DOHH2 (cell line): Measurements from ENCODE around the gene PHF21A.

Experiments used
- EZH2phosphoT487 ChIP-seq: fragments of 200-600 bp; sonication (generic); IDR thresholded peaks from 2 replicates; pipeline ENCODE4 v1.6.1; 2017; ENCODE audit warnings: borderline replicate concordance, mild to moderate bottlenecking, antibody characterized with exemption, low read length, moderate library complexity, mixed read lengths
- TF ChIP-seq, protein P1 (sequence below): fragments of 200-600 bp; sonication (generic); IDR thresholded peaks from one replicate; pipeline ENCODE4 v1.5.1; 2014; ENCODE audit warnings: antibody characterized with exemption, mild to moderate bottlenecking, low read depth, low read length; ENCODE audit not compliant: poor library complexity, severe bottlenecking

DNA sequence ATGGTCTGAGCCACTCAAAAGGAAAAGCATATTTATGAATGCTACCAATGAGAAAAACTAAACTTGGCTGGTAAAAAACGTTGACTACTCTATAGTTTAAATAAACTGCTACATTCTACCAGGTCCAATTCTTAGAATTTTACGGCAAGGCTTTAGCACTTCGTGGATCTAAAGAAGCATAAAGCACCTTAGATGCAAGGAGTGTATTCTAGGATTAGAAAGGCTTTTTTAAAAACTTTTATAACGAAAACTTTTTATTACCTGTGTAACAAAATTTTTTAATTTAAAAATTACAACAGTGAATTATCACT is 13.9 kb downstream of the PHF21A start:
- TF ChIP-seq, protein P1, sequence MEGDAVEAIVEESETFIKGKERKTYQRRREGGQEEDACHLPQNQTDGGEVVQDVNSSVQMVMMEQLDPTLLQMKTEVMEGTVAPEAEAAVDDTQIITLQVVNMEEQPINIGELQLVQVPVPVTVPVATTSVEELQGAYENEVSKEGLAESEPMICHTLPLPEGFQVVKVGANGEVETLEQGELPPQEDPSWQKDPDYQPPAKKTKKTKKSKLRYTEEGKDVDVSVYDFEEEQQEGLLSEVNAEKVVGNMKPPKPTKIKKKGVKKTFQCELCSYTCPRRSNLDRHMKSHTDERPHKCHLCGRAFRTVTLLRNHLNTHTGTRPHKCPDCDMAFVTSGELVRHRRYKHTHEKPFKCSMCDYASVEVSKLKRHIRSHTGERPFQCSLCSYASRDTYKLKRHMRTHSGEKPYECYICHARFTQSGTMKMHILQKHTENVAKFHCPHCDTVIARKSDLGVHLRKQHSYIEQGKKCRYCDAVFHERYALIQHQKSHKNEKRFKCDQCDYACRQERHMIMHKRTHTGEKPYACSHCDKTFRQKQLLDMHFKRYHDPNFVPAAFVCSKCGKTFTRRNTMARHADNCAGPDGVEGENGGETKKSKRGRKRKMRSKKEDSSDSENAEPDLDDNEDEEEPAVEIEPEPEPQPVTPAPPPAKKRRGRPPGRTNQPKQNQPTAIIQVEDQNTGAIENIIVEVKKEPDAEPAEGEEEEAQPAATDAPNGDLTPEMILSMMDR: no peak
- no peak for TF ChIP-seq EZH2phosphoT487
